Gastrocnemius medialis (tissue), 4 donors: ENCODE data around the gene MMAA.
"Not testable (repeated sequence)": the region's sequence is repeated elsewhere in the genome, so short reads cannot be mapped to it uniquely, and the experiment has no call there.

Experiments
- POLR2A ChIP-seq, 2 donors: fragments of 450-650 bp; IDR thresholded peaks; one replicate each; pipeline ENCODE4 v1.6.1; 2017; ENCODE audit warnings: antibody characterized with exemption in 2 of 2, mild to moderate bottlenecking in 2 of 2, moderate library complexity in 2 of 2
- TF ChIP-seq, protein P1 (sequence below), 5 experiments: fragments of 450-650 bp in 3 of 5; fragments of 200-600 bp in 2 of 5; sonication (generic) in 2 of 5; IDR thresholded peaks in 4 of 5; conservative IDR thresholded peaks in 1 of 5; 1 replicate in 4 of 5; 2 replicates in 1 of 5; pipeline ENCODE4 v1.5.1; 2016 to 2019; ENCODE audit warnings: antibody characterized with exemption in 5 of 5, mild to moderate bottlenecking in 3 of 5, moderate library complexity in 3 of 5

DNA sequence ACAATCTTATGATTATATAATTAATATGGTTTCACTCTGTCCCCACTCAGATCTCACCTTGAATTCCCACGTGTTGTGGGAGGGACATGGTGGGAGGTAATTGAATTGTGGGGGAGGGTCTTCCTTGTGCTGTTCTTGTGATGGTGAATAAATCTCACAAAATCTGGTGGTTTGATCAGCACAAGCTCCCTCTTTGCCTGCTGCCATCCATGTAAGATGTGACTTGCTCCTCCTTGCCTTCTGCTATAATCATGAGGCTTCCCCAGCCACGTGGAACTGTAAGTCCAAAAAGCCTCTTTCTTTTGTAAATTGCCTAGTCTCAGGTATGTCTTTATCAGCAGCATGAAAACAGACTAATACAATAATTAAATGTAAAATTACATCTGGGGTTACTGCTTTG lies 29.8 kb upstream of the MMAA start:
- TF ChIP-seq, protein P1, sequence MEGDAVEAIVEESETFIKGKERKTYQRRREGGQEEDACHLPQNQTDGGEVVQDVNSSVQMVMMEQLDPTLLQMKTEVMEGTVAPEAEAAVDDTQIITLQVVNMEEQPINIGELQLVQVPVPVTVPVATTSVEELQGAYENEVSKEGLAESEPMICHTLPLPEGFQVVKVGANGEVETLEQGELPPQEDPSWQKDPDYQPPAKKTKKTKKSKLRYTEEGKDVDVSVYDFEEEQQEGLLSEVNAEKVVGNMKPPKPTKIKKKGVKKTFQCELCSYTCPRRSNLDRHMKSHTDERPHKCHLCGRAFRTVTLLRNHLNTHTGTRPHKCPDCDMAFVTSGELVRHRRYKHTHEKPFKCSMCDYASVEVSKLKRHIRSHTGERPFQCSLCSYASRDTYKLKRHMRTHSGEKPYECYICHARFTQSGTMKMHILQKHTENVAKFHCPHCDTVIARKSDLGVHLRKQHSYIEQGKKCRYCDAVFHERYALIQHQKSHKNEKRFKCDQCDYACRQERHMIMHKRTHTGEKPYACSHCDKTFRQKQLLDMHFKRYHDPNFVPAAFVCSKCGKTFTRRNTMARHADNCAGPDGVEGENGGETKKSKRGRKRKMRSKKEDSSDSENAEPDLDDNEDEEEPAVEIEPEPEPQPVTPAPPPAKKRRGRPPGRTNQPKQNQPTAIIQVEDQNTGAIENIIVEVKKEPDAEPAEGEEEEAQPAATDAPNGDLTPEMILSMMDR (IDR thresholded peaks at IDR 0.05 in 4 of 5, conservative IDR thresholded peaks at IDR 0.05 in 1 of 5) = not testable (repeated sequence)
- not testable (repeated sequence) for TF ChIP-seq POLR2A (IDR thresholded peaks at IDR 0.05)
